Stimulated activated CD4-positive, alpha-beta T cell treated with anti-CD3 and anti-CD28 coated beads, Interleukin-1b, Interleukin-23, amount 100 ng/mL, for 1 hour (primary cell): ENCODE measurements around the gene TFCP2L1.

Source experiments
- DNase-seq, 2 donors: peaks; one replicate each; pipeline ENCODE4 v3.0.0-alpha.2; 2020; ENCODE audit warnings: low read depth in 2 of 2

The TFCP2L1 gene

DNA sequence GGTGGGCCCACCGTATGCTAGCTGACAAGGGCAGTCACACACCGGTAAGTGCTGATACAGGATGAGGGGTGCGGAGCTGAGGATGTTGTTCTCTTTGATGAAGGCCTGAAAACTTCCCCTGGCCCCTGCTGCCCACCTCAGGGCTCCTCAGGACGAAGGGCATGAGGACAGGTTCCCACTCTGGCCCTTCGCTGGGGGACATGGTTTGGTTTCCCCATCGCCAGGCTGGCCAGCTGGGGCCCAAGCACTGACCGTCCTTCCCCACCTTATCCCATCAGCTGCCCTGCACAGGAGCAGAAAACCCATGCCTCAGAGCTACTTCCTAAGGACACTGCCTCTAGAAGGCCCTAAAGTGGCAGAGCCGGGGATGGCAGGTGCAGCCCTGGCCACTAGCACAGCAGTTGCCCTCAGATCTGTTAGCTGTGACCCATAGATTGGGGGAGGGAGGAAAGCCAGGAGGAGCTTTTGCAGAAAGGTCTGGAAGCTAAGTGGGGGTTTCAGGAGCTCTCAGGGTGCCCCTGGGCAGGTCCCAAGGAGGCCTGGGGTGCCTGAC is 66.5 kb downstream of the TFCP2L1 start:
- no peak for DNase-seq

DNA sequence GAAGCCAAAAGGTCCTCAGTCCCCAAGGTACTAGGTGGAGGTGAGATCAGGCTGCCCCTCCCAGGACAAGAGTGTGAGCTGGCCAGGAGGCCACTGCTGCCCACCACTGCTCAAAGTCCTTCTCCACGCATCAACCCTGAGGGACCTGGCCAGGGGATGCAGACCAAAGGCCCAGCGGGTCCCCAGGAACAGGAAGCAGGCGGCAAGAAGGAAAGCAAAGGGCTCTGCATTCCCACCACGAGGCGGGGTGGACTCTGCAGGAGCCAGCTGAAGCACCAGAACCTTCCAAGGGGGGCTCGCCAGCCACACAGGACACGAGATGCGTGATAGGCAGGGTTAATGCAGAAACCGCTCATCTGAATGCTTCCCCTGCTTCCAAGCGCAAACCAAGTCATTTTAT is 67.4 kb downstream of the TFCP2L1 start:
- no peak for DNase-seq

DNA sequence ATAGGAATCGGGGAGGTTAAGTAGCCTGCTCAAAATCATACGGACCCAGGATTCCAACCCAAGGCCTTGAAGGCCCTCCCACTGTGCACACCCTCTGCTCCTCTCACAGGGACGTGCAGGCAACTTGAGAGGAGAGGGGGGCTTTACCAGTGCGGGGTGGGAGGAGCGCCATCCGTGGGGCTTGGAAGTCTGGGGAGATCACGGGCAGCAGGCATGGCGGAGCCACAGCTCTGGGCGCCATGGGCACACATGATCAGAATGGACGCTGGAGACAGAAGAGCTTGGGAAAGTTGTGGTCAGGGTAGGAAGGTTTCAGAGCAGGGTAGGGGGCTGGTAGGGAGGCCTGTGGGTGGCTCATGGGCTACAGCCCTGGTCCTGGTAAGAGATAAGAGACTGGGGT is 70.7 kb downstream of the TFCP2L1 start:
- no peak for DNase-seq

DNA sequence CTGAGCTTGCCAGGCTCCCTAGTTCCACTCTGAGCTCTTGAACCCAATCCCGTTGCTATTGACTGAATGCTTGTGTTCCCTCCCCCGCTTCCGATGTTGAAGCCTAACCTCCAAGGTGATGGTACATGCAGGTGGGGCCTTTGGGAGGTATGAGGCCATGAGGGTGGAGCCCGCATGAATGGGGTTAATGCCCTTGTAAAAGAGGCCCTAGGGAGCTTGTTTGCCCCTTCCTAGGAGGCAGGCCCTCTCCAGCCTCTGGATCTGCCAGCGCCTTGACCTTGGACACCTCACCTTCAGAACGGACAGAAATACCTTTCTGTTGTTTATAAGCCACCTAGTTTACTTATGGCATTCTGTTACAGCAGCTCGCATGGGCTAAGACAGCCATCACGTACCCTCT is 71.6 kb downstream of the TFCP2L1 start:
- DNase-seq, result no peak

DNA sequence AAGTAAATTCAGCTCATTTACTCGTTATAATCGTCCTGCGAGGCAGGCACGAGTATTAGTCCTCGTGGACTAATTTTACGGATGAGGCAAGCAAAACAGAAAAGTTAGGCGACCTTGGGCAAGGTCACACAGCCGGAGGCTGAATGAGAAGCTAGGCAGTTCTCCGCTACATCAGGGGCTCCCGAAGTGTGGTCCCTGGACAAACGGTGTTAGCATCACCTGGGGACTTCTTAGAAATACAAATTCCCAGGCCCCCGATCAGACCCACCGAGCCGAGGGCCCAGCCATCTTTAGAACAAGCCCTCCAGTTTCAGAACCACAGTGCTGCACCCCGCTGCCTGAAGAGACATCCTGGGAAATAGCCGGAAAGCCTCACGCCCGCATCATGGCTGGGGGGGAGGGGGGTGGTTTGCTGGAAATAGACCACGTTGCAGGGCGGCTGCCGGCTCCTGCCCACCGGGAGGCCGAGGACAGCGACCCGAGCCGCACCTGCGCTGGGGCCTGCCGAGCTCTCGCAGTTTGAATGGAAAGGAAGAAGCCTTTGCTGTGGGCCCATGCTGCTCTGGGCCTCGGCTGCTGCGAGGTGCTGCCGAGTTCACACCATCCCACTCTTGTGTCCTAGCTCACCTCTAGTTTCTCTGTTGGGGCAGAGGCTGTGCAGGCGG is 72.2 kb downstream of the TFCP2L1 start:
- no peak for DNase-seq

DNA sequence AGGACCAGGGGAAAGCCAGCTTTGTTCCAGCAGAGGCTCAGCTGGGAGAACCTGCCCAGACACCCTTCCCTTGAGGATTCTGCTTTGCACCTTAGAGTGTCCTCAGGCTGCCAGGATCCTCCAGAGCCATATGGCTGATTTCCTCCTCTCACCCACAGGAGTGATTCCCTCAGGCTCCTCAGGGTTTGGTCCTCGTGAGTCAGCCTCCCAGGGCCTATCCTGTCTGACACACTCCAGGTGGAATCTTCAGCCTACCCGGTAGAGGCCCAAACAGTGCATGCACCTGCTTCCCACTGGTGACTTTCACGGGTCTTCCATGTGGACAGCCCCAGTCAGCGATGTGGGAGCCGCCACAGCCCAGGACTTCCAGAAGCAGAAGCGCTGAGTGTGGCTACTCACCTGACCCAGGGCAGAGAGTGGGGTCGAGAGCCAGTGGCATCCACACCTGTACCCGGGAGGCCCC is 73.3 kb downstream of the TFCP2L1 start:
- no peak for DNase-seq

DNA sequence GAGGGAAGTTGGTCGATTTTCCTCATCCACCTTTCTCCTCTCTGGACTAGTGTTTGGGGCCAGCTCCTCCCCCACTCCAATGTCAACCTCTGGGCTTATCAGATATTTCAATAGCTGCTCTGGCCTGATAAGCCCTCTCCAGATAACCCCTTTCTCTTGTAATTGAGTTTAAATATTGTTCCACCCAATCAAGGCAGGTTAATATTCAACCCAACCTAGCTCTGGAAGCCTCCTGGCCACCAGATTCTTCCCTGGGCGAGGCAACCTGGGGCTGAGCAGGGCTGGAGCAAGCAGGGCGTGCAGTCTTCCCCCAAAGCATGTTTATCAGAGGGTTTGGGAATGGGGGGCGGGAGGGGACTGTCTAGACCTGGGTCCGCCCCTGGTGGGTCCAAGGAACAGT is 73.8 kb downstream of the TFCP2L1 start:
- no peak for DNase-seq

DNA sequence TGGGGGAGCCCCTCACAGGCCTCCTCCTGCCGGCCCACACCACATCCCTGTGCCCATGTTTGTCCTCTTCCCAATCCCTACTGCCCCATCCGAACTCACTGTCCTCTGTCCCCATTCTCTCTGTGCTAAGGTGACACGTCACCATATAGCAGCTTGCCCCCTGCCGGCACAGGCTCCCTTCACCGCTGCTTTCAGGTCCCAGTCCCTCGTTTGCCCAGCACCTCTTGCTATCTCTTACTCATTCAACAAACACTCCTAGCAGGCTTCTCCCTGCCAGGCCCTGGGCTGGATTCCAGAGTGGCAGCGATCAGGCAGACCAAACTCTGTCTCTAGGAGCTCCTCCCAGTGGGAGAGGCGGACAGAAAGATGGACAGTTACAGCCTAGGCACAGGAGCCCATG is 74.3 kb downstream of the TFCP2L1 start:
- no peak for DNase-seq

DNA sequence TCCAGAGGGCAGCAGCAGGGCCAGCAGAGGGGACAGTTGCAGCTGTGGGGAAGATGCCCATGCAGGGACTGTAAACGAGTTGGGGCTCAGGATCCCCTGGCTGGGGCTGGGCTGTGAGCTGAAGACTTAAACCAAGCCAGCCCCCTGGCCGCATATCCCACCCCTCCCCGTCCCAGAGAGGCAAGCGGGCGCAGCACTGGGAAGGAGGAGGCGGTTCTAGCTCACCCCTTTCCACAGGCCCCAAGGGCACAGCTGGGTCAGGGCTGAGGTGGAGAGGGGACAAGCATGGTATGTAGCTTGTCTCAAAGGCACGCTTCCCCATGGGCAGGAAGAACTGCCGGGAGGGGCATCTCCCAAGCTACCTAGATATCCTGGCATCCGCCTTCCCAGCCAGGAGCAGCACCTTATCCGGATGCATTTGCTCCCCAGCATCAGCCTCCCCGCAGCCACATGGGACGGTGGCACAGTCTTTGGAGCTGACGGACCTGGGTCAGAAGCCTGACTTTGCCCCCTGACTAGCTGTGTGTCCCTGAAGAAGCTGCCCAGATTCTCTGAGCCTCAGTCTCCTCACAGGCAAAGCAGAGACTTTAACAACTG is 75.9 kb downstream of the TFCP2L1 start:
- no peak for DNase-seq

DNA sequence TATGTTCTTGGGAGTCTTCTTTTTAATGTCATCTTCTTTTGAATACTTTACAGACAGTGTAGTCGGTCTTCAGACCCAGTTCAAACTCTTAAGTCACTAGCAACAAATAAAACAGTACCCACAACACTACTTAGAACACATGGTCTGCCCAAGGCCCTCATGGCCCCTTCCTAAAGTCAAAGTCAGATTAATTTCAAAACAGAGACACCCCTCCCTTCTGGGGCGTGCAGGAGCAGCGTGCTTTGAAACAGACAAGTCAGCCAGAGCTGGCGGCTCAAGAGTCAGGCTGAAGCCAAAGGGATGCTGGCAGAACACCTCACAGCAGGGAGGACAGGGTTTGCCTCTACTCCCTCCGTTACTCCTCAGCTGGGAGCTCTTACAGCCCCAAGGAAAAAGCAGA is 77.5 kb downstream of the TFCP2L1 start:
- DNase-seq, result no peak

DNA sequence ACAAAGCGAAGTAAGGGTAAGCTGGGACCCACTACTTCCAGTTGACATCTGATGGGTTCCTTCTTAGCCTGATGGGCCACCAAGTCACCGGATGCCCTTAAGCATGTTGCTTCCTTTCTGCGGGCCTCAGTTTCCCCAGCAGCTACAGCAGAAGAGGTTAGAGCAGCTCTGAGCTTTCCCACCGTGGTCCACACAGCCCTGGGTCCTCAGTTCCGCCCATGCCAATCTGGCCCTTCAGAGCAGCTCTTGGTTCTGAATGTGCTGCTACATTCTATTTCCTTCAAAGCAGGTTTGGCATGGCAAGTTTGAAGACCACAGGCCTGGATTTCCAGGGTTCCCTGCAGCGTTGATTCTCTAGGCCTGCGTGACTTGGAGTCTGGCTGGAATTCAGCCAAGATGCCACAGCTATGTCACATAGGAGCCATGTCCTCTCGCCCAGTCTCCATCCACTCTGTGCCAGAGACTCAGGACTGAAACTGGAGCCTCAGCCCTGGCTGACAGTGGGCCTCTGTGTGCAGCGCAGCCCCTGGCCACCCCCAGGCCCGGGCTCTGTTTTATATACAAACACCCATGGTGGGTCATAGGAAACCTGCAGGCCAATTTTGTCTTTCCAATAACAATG is 79.6 kb downstream of the TFCP2L1 start:
- DNase-seq, result no peak

DNA sequence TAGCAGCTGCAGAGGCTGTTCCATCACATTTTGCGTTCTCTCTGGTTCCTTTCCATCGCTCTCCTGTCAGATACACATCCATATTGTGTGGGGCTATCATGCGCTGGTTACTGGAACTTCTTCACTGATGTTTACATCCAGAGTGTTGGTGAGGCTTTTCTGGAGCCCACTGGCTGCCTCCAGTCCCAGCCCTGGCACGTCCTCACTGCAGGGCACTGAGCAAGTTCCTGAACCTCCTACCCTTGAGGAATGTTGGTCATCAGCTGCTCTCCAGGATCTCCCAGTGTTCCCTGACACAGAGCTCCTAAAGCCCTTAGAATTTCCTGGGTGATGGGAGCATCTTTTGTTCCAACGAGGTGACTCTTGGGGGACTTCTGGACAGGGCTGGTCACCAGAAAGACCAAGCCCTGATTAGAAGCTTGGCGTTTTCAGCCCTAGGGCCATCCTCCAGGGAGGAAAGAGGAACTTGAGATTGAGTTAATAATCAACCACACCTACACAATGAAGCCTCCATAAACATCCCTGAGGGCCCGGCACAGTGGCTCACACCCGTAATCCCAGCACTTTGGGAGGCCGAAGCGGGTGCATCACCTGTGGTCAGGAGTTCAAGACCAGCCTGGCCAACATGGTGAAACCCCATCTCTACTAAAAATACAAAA is 81.3 kb downstream of the TFCP2L1 start:
- DNase-seq, result no peak

DNA sequence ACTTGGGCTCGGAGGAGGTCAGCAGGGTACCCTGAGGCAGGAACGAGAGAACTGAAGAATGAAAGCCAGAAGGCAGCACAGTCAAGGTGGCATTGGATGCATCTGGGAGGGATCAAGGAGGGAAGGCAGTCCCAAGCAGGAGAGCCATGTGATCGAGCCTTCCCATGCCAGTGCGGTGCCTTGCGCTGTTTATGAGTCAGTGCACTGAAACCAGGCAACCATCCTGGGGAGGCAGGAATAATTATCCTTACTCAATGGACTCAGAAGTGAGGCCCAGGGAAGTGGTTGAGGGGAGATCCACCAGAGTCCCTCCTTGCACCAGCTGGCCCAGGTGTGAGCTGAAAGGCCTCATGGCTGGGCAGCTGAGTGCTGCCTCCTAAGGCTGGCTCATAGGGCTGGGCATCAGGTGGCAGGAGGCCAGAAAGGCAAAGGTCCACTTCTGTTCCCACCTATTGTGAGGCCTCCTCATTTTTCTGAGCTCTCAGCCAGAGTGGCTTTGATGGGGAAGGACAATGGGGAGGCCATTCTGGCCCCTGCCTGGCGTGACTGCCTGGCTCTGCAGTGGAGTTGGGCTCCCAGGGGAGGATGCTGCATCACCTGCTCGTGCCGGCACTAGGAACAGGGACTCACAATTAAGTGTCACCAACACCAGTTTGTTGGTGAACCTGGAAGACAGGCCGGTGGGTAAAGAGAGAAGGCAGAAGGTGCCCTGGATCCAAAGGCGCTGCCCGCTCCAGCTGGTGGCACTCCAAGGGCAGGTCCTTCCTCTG is 82.3 kb downstream of the TFCP2L1 start:
- DNase-seq, result no peak

DNA sequence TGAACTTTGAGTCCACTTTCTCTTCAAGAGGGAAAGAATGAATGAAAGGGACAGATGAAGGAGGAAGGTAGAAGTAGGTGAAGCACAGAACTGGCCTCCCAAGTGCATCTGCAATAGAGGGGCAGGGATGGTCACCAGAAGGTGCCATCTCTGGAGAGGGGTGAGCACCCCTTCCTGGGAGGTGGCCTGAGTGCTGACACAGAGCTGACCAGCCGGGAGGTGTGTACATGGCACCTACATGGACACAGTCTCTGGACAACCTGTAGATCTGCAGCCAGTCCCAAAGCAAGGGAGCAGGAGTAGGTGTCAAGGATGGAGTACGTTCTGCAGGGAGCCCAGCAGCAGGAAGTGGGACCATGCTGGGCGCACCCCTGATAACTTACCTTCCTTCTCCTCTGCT is 83.2 kb downstream of the TFCP2L1 start:
- no peak for DNase-seq

DNA sequence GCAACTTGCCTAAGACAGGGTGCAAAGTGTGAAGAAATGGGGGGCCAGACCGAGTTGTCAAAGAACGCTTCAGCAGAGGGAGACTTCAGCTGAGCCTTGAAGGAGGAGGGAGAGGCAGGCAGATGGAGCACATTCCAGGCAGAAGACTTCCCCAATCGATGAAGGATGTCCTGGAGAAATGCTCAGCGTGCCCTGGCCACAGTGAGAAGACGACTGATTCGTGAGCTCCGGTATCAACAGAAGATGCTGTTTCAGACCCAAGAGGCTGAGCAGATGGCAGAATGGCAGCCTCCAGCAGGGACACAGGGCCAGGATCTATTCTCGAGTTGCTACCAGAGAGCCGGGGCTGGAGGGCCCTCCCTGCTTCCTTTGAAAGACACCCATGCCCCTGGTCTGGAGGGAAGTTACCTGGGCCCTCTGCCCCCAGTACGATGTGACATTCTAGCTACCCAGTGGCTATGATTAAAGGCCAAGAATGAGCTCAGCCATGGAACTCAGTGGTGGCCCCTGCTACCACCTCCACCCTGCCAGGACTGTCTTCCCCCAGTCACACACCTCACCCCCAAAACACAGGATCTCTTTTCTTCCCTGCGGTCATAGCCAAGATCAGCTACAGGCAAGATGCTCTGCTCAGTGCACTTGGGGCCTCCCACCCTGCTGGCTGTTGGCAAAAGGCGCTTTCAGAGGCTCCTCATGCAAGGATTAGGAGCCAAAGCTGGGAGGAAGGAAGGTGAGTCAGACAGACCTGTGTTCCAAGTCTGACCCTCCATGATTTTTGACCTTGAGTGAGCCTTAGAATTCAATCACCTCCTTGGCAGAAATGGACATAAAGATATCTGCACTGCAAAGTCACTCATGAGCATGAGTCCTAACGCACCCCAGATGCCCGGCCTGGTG is 84.3 kb downstream of the TFCP2L1 start:
- DNase-seq, result no peak

DNA sequence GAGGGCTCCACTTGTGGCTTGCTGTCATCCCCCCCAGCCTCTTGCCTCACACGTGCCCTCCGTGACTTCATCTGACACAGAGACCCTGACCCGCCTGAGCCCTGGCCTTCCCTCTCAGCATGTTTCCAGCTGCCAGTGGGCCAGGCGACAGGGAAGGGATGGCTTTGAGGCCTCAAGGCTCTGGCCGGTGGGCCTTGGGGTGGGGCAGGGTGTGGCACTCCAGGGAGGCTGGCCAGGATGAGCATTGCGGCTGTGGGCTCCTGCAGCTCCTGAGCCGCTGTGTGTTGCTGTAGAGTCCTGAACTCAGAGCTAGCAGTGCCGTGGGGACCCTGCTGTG is 85.0 kb downstream of the TFCP2L1 start:
- no peak for DNase-seq

DNA sequence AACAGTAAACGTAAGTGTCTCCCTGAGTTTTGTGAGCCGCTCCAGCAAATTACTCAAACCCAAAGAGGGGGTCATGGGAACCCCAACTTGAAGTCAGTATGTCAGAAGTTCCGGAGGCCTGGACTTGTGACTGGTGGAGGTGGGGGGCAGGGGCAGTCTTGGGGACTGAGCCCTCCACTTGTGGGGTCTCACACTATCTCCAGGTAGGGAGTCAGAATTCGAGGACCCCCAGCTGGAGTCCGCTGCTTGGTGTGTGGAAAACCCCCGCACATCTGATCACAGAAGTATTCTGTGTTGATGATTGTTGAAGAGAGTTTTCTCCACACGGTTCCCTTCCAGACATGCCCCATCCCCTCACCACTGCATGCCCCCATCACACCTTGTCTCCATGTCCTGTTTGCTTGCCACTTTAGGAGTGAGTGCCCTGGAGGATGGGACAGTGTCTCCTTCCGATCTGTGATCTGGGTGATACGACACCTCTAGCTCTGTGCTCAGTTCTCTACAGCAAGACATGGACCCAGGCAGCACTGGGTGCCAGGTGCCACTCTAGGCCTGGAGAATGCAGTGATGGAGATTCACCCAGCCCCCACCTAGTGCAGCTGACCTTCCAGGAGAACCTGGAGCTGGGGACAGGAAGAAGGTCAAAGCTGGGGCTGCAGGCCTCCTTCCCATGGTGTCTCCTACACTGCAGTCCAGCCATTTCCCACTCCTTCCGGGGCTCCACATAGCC is 85.6 kb downstream of the TFCP2L1 start:
- DNase-seq, result no peak

DNA sequence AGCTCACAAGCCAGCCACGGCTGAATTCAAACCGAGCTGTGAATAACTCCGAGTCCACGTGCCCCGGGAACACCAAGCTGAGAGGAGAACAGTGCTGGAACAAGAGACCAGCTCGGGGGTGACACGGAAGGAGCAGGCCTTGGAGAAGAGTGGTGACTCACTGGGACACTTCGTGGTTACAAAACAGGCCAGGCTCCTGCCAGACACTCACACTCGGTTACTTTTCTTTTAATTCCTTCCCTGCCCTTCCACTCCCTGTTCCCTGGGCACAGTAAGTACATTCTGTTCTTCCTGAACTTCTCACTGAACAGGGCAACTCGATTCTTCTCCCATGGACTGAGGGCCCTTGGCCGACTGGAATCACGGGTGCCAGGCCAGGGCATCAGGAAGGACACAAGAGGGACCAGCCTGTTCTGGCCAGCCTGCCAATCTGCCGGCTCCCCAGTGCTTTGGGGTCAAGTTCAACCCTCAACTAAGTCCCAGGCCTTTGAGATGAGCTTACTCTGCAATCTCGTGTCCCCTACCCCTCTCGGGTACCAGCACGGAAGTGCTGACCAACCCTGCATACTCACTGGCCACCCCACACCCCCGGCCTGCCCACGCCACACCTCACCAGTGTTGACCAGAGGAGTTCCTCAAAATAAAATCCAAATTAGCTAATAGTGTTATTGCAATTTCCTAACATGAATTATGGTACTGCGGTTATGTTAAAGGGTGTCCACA is 87.5 kb downstream of the TFCP2L1 start:
- DNase-seq, result no peak

DNA sequence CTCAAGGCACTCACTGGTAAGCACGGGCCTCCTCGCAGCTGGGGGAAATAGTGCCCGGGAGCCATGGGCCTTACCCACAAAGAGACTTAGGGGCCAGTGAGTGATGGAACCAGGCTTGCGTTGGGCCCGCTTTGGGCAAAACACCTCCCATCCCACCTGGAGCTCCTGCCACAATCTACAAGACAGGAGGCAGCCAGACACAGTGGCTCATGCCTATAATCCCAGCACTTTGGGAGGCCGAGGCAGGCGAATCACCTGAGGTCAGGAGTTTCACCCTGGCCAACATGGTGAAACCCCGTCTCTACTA is 88.2 kb downstream of the TFCP2L1 start:
- no peak for DNase-seq
